ENCODE measurements around the gene SGSM2. TPM values are rescaled to one million over a fixed set of nuclear protein-coding genes. Genes with fewer than 3 reads are reported as not detected.

SGSM2 gene
- total RNA-seq, 2 donors from 2014 or later: 32.7 to 77.5 TPM

GRCh38 chr17:2423271-2423670 is 86.0 kb downstream of the SGSM2 start:
- Histone ChIP-seq H3K4me3 (no peak overlapping the region), H3K9me3 (no peaks in the 10 kb centered on the region), H3K4me1 (peaks cover 14% of the 10 kb centered on the region), H3K36me3 (replicated peaks in 1 of 2; ENCODE audit: insufficient read depth in 1 of 2, low read depth in 2 of 2) (peaks cover 0 to 6% of the 10 kb centered on the region in 2 donors), H3K27me3 (no peaks in the 10 kb centered on the region), H3K27ac (no peak overlapping the region)
- 94% methylated on average over 6 of the region's 6 CpGs for WGBS, 2 donors
- no peak for TF ChIP-seq POLR2A (IDR thresholded peaks at IDR 0.05)
- TF ChIP-seq CTCF (IDR thresholded peaks at IDR 0.05): no peak
- intact Hi-C loops (cut with DNase I): no loop called here
- no peak for DNase-seq
- no peak for ATAC-seq

- H3K27me3 ChIP-seq: no peaks in the 10 kb centered on the region
- no peak for TF ChIP-seq CTCF (IDR thresholded peaks at IDR 0.05)
- no peak for TF ChIP-seq POLR2A (IDR thresholded peaks at IDR 0.05)
- no peak overlapping the region for H3K4me3 ChIP-seq
- no peak for ATAC-seq
- no peaks in the 10 kb centered on the region for H3K9me3 ChIP-seq
- intact Hi-C loops (cut with DNase I): no loop called here
- DNase-seq: no peak
- 29 to 30% methylated on average over 2 of the region's 2 CpGs for WGBS, 2 donors
- no peak overlapping the region for H3K27ac ChIP-seq
- H3K4me1 ChIP-seq: no peaks in the 10 kb centered on the region
- H3K36me3 ChIP-seq (replicated peaks in 1 of 2; ENCODE audit: insufficient read depth in 1 of 2, low read depth in 2 of 2): no peaks in the 10 kb centered on the region
Observed at GRCh38 chr17:2427215-2427614, 89.9 kb downstream of the SGSM2 start.

GRCh38 chr17:2427910-2428309 is 90.6 kb downstream of the SGSM2 start:
- H3K4me1 ChIP-seq: no peaks in the 10 kb centered on the region
- no peak overlapping the region for H3K4me3 ChIP-seq
- H3K9me3 ChIP-seq: no peaks in the 10 kb centered on the region
- no peaks in the 10 kb centered on the region for H3K36me3 ChIP-seq (replicated peaks in 1 of 2; ENCODE audit: insufficient read depth in 1 of 2, low read depth in 2 of 2)
- WGBS, 2 donors: 94 to 100% methylated on average over 1 of the region's 1 CpG
- no peak for TF ChIP-seq CTCF (IDR thresholded peaks at IDR 0.05)
- no peak for TF ChIP-seq POLR2A (IDR thresholded peaks at IDR 0.05)
- ATAC-seq: no peak
- no peak overlapping the region for H3K27ac ChIP-seq
- H3K27me3 ChIP-seq: no peaks in the 10 kb centered on the region
- intact Hi-C loops (cut with DNase I): no loop called here
- no peak for DNase-seq

Small RNA genes lying within 50 kb of the gene (small RNA-seq; reads per million reads assigned to genes)
- gene AC006435.3 (not detected), gene AC006435.4 (not detected), gene SNORD91A (1,750 reads per million, percentile 99 among the genes with 10 or more reads in this experiment), gene SNORD91B (402 reads per million, percentile 98 among the genes with 10 or more reads in this experiment)

Other genes with a start within 250 kb of the SGSM2 start
- gene SMG6, start 33.7 kb upstream of the SGSM2 start, total RNA-seq: 10 to 100 TPM; 12.5 to 22.1 TPM
- gene SRR, start 33.6 kb upstream of the SGSM2 start, total RNA-seq: 1 to 10 TPM; 4.6 to 9.3 TPM
- gene TSR1, start 1.0 kb upstream of the SGSM2 start, total RNA-seq: 10 to 100 TPM; 24.9 to 59.3 TPM
- 10 to 100 TPM in 1 of 2 donors, 1 to 10 TPM in 1; 5.4 to 12.2 TPM for gene MNT, start 63.6 kb downstream of the SGSM2 start, total RNA-seq
- 10 to 100 TPM; 12.9 to 24.1 TPM for gene METTL16, start 174.4 kb downstream of the SGSM2 start, total RNA-seq

Data from body of pancreas (tissue), 4 donors.